Lung microvascular endothelial cell (primary cell): ENCODE results near the gene PNMA6A. TPM values are rescaled to one million over a fixed set of nuclear protein-coding genes. Genes with fewer than 3 reads are reported as not detected.
"Not testable (repeated sequence)": the region's sequence is repeated elsewhere in the genome, so short reads cannot be mapped to it uniquely, and the experiment has no call there.

Experiments used
- DNase-seq, 2 donors: peaks; one replicate each; pipeline versions ENCODE4 v3.0.0 to v3.0.0-alpha.2; 2010; ENCODE audit warnings: low read depth in 2 of 2
- total RNA-seq: library from RNA; depleted of rRNA; stranded (reverse); fragments of >200 nt; gene quantifications from 2 replicates; pipeline ENCODE4 v1.2.1, GENCODE V29; 2014

PNMA6A gene
- total RNA-seq = 1.1 and 1.6 TPM in 2 replicates

GRCh38 chrX:153071909-153072583, at the start of gene PNMA6A:
Gene PNMA6A (plus strand): TSS chrX:153072454. CDS start chrX:153073063, 609 bp downstream.
- DNase-seq = not testable (repeated sequence)

DNA sequence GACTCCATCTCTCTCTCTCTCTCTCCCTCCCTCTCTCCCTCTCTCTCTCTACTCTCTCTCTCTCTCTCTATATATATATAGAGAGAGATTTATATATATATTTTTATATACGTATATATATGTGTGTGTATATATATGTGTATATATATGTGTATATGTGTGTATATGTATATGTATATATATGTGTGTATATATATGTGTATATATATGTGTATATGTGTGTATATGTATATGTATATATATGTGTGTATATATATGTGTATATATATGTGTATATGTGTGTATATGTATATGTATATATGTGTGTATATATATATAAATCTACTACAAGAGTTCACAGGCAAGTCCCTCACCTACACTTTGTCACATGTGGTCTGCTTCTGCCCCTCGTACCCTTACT, 45.8 kb upstream of the PNMA6A start:
- not testable (repeated sequence) for DNase-seq

DNA sequence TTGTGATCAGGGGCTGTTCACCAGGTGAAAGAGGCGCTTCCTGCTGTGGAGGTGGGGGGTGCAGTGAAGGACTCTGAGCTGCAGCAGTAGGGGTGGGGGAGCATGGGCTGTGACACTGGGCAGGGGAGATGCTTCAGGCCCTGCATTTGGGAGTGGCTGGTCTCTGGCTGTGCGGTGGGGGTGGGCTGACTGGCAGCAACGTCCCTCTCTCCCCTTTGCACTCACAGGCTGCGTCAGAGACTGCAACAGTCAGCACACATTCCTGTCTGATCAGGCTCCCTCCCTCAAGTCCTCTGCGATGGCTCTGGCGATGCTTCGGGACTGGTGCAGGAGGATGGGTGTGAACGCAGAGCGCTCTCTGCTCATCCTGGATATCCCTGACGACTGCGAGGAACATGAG, 43.8 kb upstream of the PNMA6A start:
- not testable (repeated sequence) for DNase-seq

DNA sequence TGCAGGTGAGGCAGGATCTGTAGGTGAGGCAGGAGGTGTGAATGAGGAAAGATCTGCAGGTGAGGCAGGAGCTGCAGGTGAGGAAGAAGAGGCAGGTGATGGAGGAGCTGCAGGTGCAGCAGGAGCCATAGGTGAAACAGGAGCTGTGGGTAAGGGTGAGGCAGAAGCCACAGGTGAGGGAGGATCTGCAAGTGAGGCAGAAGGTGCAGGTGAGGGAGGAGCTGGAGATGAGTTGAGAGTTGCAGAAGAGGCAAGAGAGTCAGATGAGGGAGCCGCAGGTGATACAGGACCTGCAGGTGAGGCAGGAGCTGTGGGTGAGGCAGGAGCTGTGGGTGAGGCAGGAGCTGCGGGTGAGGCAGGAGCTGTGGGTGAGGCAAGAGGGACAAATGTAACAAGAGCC, 43.1 kb upstream of the PNMA6A start:
- DNase-seq = no peak

- DNase-seq = no peak
Observed at GRCh38 chrX:153029875-153030274, 42.4 kb upstream of the PNMA6A start.

- no peak for DNase-seq
Observed at GRCh38 chrX:153030801-153031200, 41.5 kb upstream of the PNMA6A start.

DNA sequence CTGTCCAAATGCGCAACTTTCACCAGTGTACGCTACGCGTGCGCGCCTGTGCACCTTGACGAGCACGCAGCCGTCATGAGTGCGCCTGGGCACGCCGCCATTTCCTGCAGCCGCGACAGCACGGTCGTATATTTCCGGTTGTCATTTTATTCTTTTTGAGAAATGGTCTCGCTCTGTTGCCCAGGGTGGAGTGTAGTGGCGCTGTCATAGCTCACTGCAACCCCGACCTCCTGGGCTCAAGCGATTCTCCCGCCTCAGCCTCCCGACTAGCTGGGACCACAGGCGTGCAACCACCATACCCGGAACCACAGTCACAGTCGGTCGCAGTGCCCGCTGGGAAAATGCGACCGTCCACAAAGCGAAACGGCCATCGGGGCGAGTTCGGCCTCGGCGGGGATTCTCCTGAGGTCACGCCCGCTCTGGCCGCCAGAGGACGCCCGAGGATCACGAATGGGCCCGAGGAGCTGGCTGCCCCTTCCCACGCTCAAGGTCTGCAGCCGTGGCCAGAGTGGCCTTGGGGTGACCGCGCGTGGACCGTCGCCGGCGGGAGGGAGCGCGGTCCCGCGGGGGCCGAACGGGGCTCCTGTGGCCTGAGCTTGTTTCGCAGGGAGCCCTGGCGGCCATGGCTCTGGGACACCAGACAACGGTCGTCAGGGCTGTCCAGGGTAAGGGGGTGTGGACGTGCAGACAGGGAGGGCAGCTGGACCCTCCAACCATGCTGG, 39.7 kb upstream of the PNMA6A start:
- DNase-seq = peak; percentile 56 to 71

GRCh38 chrX:153049093-153049492, 23.2 kb upstream of the PNMA6A start:
- no peak for DNase-seq

GRCh38 chrX:153052534-153052933, 19.7 kb upstream of the PNMA6A start:
- DNase-seq = no peak

DNA sequence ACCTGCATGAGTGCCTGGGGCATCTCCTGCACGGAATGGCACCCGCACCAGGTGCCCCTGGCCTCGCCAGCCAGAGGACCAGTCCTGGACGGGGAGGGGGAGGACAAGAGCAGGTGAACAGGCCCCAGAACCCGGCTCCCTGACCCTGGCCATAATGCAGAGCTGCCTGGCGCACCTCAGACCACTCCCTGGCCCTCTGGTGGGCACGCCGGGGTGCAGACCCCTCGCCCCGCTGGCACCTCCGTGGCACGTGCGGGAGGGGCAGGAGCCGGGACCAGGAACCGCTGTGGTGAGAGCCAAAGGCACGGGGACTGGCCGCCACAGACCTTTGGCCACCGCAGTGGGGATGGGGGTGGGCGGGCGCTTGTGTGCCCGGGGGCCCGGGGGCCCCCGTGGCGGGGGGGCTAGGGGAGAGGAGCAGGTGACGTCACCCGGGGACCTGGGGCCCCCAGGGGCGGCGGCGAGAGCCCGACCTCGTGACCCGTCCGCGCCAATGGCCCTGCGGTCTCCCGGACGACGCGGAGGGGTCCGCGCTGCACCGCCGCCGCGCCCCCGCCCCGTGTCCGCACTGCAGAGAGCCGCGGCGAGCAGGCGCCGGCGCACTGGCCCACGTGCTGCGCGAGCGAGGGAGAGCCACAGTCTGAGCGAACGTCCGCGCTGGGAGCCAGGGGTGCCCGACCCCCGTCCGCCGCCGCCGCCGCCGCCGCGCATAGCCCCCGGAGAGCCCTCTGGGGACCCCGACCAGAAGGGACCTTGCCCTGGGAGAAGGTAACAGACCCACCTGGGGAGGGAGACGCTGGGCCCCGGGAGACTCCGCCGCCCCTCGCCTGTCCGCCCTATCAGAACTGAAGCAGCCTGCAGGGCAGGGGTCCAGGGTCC, 16.1 kb upstream of the PNMA6A start, which contains the start of gene PNMA3:
TSS of gene PNMA3 (plus strand) at position 600 of the 879 bp plus-strand sequence. CDS start 586 bp downstream, outside the sequence.
- peak in 1 of 2 donors; percentile 4 for DNase-seq

DNA sequence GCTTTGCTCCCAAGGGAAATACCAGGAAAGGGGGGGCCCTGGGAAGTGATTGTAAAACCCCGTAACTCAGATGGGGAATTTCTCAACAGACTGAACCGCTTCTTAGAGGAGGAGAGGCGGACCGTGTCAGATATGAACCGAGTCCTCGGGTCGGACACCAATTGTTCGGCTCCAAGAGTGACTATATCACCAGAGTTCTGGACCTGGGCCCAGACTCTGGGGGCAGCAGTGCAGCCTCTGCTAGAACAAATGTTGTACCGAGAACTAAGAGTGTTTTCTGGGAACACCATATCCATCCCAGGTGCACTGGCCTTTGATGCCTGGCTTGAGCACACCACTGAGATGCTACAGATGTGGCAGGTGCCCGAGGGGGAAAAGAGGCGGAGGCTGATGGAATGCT, 15.0 kb upstream of the PNMA6A start:
- DNase-seq = no peak

GRCh38 chrX:153059191-153060094, 12.8 kb upstream of the PNMA6A start:
- no peak for DNase-seq

DNA sequence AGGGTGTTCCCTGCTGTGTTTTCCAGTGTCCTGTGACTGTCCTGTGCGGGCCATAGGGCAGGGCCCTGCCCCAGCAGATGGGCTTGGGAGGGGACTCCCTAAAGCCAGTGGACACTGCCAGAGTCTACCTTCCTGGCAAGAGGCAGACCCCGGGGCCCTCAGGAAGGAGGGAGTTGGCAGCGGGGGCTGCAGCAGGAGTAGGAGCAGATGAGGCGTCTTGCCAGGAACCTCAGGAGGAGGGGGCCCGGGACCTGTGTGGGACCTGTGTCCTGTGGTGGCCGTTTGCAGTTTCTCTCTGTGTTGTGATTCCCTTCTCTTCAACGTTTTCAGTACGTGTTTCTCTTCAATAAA, 12.2 kb upstream of the PNMA6A start:
- DNase-seq = no peak

DNA sequence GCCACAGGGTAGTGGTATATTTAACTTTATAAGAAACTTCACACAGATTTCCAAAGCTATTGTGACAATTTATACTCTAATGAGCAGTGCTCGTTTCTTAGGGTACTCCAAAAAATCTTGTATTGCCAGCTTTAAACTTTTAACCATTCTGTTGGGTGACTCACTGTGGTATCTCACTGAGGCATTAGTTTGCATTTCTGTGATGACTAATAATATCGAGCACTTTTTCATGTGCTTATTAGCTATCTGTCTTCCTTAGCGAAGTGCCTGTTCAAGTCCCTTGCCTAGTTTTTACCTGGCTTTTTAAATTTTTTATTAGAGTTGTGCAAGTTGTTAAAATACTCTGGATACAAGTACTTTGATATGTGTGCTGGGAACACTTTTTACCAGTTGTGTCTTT, 10.5 kb upstream of the PNMA6A start:
- peak in 1 of 2 donors; percentile 12 for DNase-seq

DNA sequence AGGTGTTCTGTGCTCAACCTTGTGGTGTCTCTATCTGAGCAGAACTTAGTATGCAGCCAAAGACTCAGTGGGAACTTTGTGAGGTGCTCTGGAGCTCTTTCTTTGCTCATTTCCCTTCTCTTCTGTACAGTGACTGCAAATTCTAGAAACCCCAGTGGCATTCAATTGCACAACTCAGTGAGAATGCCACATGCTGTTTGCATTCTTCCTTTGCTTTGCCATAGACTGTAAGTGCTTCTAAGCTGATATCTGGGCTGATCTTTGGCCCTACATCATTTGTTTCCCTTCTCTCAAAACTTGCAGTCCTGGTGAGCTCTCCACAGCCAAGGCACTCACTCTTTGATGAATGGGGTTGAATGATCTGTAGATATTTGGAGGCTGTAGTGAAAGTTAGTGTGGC, 8.9 kb upstream of the PNMA6A start:
- DNase-seq = no peak

DNA sequence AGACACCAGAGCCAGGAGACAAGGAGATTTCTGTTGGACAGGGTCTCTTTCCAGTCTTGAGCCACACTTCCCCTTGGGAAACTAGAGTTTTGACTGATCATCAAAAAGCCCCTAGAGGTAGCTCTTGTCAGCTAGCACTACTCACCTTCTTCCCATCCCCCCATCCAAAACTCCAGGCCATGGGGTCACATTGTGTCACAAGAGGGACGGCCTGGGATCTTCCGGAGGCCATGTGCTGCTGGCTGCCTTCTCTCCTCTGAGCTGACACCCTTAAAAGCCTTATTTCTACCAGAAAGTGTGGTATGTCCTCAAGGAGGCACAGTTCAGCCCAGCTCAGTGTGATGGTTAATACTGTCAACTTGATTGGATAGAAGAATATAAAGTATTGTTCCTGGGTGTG, 8.2 kb upstream of the PNMA6A start:
- DNase-seq = no peak

GRCh38 chrX:153065389-153065788, 6.9 kb upstream of the PNMA6A start:
- no peak for DNase-seq

- not testable (repeated sequence) for DNase-seq
Observed at GRCh38 chrX:153066402-153066801, 5.9 kb upstream of the PNMA6A start.

DNA sequence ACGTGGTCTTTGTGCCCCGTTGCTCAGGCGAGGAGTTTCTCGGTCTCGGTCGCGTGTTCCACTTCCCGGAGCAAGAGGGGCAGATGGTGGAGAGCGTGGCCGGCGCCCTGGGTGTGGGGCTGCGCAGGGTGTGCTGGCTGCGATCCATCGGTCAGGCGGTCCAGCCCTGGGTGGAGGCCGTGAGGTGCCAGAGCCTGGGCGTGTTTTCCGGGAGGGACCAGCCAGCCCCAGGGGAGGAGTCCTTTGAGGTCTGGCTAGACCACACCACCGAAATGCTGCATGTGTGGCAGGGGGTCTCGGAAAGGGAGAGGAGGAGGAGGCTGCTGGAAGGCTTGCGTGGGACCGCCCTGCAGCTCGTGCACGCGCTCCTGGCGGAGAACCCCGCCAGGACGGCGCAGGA, 1.1 kb downstream of the PNMA6A start:
- DNase-seq = not testable (repeated sequence)

DNA sequence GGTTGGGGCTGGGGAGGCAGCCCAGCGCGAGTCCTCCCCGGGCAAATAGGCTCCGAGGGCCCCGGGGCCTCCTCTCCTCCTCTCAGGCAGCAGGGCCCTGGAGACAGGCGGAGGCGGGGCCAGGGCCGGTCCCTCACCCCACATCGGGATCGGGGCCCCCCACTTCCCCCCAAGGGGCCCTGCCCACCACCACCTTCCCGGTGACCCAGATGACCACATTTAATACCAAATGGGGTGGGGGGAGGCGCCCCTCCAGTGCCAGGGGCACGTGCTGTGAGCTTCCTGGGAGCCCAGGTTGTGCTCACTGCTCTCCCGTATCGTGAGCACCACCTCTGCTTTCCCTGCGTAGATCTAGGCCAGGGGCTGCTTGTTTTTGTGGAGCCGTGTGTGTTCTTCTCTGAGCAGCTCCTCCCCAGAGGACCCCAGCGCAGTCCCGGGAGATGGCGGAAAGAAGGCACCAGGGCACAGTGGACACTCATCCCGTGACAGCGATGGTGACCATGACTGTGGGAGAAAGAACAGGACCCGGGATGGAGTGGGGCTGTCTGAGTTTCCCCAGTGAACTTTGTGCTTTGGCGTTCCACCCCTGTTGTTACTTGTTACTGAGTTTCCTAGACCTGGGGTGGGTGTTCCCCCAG, 2.1 kb downstream of the PNMA6A start:
- no peak for DNase-seq

GRCh38 chrX:153074935-153075334, 2.7 kb downstream of the PNMA6A start:
- DNase-seq = no peak
